Measurements from ENCODE around the gene FSTL4. TPM values are rescaled to one million over a fixed set of nuclear protein-coding genes. Genes with fewer than 3 reads are reported as not detected.

Gene FSTL4
- polyA plus RNA-seq, 1 donor from 2014 or later = 0.57 TPM

- Histone ChIP-seq H3K9me2 (ENCODE audit: insufficient read depth, low read length) (no peaks in the 10 kb centered on the region), H3K36me3 (ENCODE audit: insufficient read depth, low read length) (no peaks in the 10 kb centered on the region), H3K9me3 (ENCODE audit: low read length) (no peaks in the 10 kb centered on the region), H3F3A (ENCODE audit: insufficient read depth, low read length, poor library complexity, severe bottlenecking) (no peaks in the 10 kb centered on the region), H3K4me2 (ENCODE audit: low read length) (no peak overlapping the region), H3K79me2 (replicated peaks; ENCODE audit: insufficient read depth, low read length) (no peaks in the 10 kb centered on the region), H3K4me3 (ENCODE audit: low read length) (no peak overlapping the region), H2AFZ (ENCODE audit: low read depth, low read length) (no peak overlapping the region), H3K9ac (ENCODE audit: low read length) (no peak overlapping the region), H3K27ac (ENCODE audit: low read length) (no peak overlapping the region), H4K20me1 (ENCODE audit: insufficient read depth) (no peaks in the 10 kb centered on the region), H3K27me3 (ENCODE audit: insufficient read depth, low read depth, low read length) (no peaks in the 10 kb centered on the region)
- TF ChIP-seq EZH2 (IDR thresholded peaks at IDR 0.05; ENCODE audit: borderline replicate concordance, insufficient read depth, low read length, poor library complexity, severe bottlenecking) (no peak), REST (IDR thresholded peaks at IDR 0.05; ENCODE audit: borderline replicate concordance) (no peak), RAD21 (conservative IDR thresholded peaks at IDR 0.05) (no peak), POLR2AphosphoS5 (IDR thresholded peaks at IDR 0.05) (no peak), CTCF (IDR thresholded peaks at IDR 0.05; ENCODE audit: poor library complexity, severe bottlenecking) (no peak), EP300 (conservative IDR thresholded peaks at IDR 0.05; ENCODE audit: poor library complexity, severe bottlenecking) (no peak), TAF1 (IDR thresholded peaks at IDR 0.05; ENCODE audit: low read depth) (no peak), MXI1 (conservative IDR thresholded peaks at IDR 0.05; ENCODE audit: poor library complexity, severe bottlenecking) (no peak), SMC3 (conservative IDR thresholded peaks at IDR 0.05; ENCODE audit: poor library complexity) (no peak)
Measured at GRCh38 chr5:133512896-133513295, 99.4 kb downstream of the FSTL4 start.

- Histone ChIP-seq H2AFZ (ENCODE audit: low read depth, low read length) (no peak overlapping the region), H3K9me3 (ENCODE audit: low read length) (no peaks in the 10 kb centered on the region), H3K4me2 (ENCODE audit: low read length) (no peak overlapping the region), H3K27ac (ENCODE audit: low read length) (no peak overlapping the region), H3K9ac (ENCODE audit: low read length) (no peak overlapping the region), H3K27me3 (ENCODE audit: insufficient read depth, low read depth, low read length) (no peaks in the 10 kb centered on the region), H3K36me3 (ENCODE audit: insufficient read depth, low read length) (no peaks in the 10 kb centered on the region), H3K9me2 (ENCODE audit: insufficient read depth, low read length) (no peaks in the 10 kb centered on the region), H4K20me1 (ENCODE audit: insufficient read depth) (no peaks in the 10 kb centered on the region), H3F3A (ENCODE audit: insufficient read depth, low read length, poor library complexity, severe bottlenecking) (no peaks in the 10 kb centered on the region), H3K79me2 (replicated peaks; ENCODE audit: insufficient read depth, low read length) (no peaks in the 10 kb centered on the region), H3K4me3 (ENCODE audit: low read length) (no peak overlapping the region)
- no peak for TF ChIP-seq EZH2 (IDR thresholded peaks at IDR 0.05; ENCODE audit: borderline replicate concordance, insufficient read depth, low read length, poor library complexity, severe bottlenecking)
- no peak for TF ChIP-seq REST (IDR thresholded peaks at IDR 0.05; ENCODE audit: borderline replicate concordance)
- TF ChIP-seq SMC3 (conservative IDR thresholded peaks at IDR 0.05; ENCODE audit: poor library complexity) = no peak
- no peak for TF ChIP-seq EP300 (conservative IDR thresholded peaks at IDR 0.05; ENCODE audit: poor library complexity, severe bottlenecking)
- no peak for TF ChIP-seq CTCF (IDR thresholded peaks at IDR 0.05; ENCODE audit: poor library complexity, severe bottlenecking)
- TF ChIP-seq POLR2AphosphoS5 (IDR thresholded peaks at IDR 0.05) = no peak
- TF ChIP-seq RAD21 (conservative IDR thresholded peaks at IDR 0.05) = no peak
- TF ChIP-seq TAF1 (IDR thresholded peaks at IDR 0.05; ENCODE audit: low read depth) = no peak
- TF ChIP-seq MXI1 (conservative IDR thresholded peaks at IDR 0.05; ENCODE audit: poor library complexity, severe bottlenecking) = no peak
Measured at GRCh38 chr5:133511653-133512235, 100.6 kb downstream of the FSTL4 start.

All from neural cell (in vitro differentiated cells).